Gastrocnemius medialis (tissue), 4 donors: ENCODE measurements around the gene TCEAL9.

ENCODE experiments used
- POLR2A ChIP-seq, 2 donors: fragments of 450-650 bp; IDR thresholded peaks; one replicate each; pipeline ENCODE4 v1.6.1; 2017; ENCODE audit warnings: antibody characterized with exemption in 2 of 2, mild to moderate bottlenecking in 2 of 2, moderate library complexity in 2 of 2
- TF ChIP-seq, protein P1 (sequence below), 5 experiments: fragments of 450-650 bp in 3 of 5; fragments of 200-600 bp in 2 of 5; sonication (generic) in 2 of 5; IDR thresholded peaks in 4 of 5; conservative IDR thresholded peaks in 1 of 5; 1 replicate in 4 of 5; 2 replicates in 1 of 5; pipeline ENCODE4 v1.5.1; 2016 to 2019; ENCODE audit warnings: antibody characterized with exemption in 5 of 5, mild to moderate bottlenecking in 3 of 5, moderate library complexity in 3 of 5

DNA sequence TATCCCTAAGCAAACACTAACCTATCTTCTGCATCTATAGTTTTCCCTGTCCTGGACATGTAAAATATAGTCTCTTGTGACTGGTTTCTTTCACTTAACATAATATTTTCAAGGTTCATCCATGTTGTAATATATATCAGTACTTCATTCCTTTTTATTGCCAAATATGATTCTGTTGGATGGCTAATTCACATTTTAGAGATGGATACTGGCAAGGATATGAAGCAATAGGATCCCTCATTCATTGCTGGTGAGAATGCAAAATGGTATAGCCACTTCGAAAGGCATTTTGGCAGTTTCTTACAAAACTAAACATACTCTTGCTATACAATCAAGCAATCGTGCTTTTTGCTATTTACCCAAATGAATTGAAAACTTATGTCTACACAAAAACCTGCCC lies 6.7 kb downstream of the TCEAL9 start:
- no peak for TF ChIP-seq POLR2A (IDR thresholded peaks at IDR 0.05)
- TF ChIP-seq, protein P1, sequence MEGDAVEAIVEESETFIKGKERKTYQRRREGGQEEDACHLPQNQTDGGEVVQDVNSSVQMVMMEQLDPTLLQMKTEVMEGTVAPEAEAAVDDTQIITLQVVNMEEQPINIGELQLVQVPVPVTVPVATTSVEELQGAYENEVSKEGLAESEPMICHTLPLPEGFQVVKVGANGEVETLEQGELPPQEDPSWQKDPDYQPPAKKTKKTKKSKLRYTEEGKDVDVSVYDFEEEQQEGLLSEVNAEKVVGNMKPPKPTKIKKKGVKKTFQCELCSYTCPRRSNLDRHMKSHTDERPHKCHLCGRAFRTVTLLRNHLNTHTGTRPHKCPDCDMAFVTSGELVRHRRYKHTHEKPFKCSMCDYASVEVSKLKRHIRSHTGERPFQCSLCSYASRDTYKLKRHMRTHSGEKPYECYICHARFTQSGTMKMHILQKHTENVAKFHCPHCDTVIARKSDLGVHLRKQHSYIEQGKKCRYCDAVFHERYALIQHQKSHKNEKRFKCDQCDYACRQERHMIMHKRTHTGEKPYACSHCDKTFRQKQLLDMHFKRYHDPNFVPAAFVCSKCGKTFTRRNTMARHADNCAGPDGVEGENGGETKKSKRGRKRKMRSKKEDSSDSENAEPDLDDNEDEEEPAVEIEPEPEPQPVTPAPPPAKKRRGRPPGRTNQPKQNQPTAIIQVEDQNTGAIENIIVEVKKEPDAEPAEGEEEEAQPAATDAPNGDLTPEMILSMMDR (IDR thresholded peaks at IDR 0.05 in 4 of 5, conservative IDR thresholded peaks at IDR 0.05 in 1 of 5), result no peak
